MM.1S (cell line): ENCODE data around the gene PPP1R12B.
"Not testable (repeated sequence)": the region's sequence is repeated elsewhere in the genome, so short reads cannot be mapped to it uniquely, and the experiment has no call there.

Experiments
- EZH2phosphoT487 ChIP-seq: fragments of 300-600 bp; sonication (generic); IDR thresholded peaks from 2 replicates; pipeline ENCODE4 v1.6.1; 2018; ENCODE audit warnings: antibody characterized with exemption, low read length
- TF ChIP-seq, protein P1 (sequence below): fragments of 300-600 bp; sonication (generic); IDR thresholded peaks from 2 replicates; pipeline ENCODE4 v1.5.1; 2016; ENCODE audit warnings: antibody characterized with exemption, low read length, mixed read lengths

DNA sequence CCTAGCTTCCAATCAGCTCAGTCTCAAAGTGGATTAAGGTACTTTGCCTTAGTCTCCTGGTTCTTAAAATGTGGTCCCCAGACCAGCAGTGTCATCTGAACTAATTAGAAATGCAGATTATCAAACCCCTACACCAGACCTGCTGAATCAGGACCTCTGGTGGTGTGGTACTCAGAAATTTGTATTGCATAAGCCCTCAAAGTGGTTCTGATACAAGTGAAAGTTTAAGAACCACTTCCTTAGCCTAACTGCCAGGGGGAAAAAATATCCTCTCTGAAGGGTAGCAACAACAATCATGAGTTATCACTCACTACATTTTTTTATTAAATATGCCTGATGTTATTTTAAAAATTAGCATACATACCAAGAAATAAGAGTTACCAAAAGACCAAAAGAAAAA is 131.2 kb downstream of the PPP1R12B start:
- TF ChIP-seq, protein P1, sequence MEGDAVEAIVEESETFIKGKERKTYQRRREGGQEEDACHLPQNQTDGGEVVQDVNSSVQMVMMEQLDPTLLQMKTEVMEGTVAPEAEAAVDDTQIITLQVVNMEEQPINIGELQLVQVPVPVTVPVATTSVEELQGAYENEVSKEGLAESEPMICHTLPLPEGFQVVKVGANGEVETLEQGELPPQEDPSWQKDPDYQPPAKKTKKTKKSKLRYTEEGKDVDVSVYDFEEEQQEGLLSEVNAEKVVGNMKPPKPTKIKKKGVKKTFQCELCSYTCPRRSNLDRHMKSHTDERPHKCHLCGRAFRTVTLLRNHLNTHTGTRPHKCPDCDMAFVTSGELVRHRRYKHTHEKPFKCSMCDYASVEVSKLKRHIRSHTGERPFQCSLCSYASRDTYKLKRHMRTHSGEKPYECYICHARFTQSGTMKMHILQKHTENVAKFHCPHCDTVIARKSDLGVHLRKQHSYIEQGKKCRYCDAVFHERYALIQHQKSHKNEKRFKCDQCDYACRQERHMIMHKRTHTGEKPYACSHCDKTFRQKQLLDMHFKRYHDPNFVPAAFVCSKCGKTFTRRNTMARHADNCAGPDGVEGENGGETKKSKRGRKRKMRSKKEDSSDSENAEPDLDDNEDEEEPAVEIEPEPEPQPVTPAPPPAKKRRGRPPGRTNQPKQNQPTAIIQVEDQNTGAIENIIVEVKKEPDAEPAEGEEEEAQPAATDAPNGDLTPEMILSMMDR, result not testable (repeated sequence)
- TF ChIP-seq EZH2phosphoT487, result not testable (repeated sequence)
